ENCODE results near the gene STOML2. TPM values are rescaled to one million over a fixed set of nuclear protein-coding genes. Genes with fewer than 3 reads are reported as not detected.
"Not testable (repeated sequence)": the region's sequence is repeated elsewhere in the genome, so short reads cannot be mapped to it uniquely, and the experiment has no call there.

Gene STOML2
- 97.3 and 103 TPM in 2 replicates for total RNA-seq (2022)
- Bru-seq, nascent RNA: percentile 74 among the genes with signal in this experiment
- percentile 96 among the genes with signal in this experiment for BruChase-seq, experiment 1, labeled RNA remaining after a 6-hour chase
- BruChase-seq, experiment 2, labeled RNA remaining after a 2-hour chase: percentile 87 among the genes with signal in this experiment
- long read RNA-seq, transcript STOML2-201 (10 exons, 1,278 nt): major isoform, 189 of 264 reads
- long read RNA-seq, partial matches to known transcripts: 65 of 264 reads
- long read RNA-seq, other reads (novel, unspliced or antisense): 10 of 264 reads

DNA sequence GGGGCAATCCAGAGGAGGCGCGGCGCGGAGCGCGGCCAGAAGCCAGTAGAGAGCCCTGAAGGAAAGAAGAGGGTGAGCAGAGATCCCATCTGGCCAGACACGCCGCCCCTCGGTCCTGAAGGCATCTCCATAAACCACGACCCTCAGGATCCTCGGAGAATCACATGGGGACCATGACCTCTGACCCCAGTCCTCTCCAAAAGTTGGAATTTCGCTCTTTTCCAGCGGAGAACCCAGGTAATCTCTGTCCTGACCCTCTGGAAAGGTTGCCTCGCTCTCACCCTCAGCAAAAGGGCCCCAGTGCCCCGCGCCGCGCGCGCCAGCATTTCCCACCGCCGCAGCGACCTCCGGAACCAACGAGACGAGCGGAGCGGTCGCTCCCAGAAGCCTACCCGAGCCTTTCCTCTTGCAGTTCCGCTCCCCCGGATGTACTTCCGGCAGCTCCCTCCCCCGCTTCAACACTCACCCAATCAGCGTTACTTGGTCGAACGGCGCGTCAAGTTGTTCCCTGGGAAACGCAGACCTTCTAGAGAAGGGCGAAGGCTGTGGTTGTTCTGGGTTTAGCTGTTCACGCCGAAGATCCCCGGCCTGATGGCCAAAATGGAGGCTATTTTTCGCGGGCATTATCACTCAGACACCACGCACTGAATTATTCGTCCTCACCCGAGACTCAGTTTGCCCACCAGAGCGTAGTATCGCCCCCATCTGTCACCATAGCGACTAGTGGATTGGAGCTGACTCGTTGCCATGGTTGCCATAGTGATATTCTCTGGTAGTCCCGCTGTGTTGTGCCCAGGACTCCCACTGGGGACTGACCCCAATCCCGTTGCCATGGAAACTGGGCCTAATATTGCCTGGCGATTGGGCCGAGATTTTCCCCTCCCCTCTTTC lies at the start of gene STOML2:
Gene STOML2, minus strand, starts transcription at position 363 of the 891 bp plus-strand sequence. Its CDS starts 37 bp downstream, at position 326.
- peak within 1 kb of the TSS; percentile 93 for H3K27ac Mint-ChIP-seq (ENCODE audit: unreplicated experiment)
- no peaks in the 10 kb centered on the region for H3K27me3 Mint-ChIP-seq (ENCODE audit: unreplicated experiment)
- DNase-seq: peak; percentile 87
- CTCF ChIA-PET: interaction anchor here (0.6 to 1.8 kb wide), 2 partner anchors 13 to 23 kb away, joined by 4 to 9 read pairs; partner anchors contain the start of genes ATOSB and FANCG
- H3K36me3 Mint-ChIP-seq (ENCODE audit: insufficient read depth, unreplicated experiment): peaks cover 54% of the 10 kb centered on the region
- H3K9me3 Mint-ChIP-seq (ENCODE audit: low read depth, unreplicated experiment): no peaks in the 10 kb centered on the region
- no peak for TF ChIP-seq CTCF (IDR thresholded peaks at IDR 0.05; ENCODE audit: unreplicated experiment)
- peak within 1 kb of the TSS; percentile 85 for H3K4me3 Mint-ChIP-seq (ENCODE audit: low read depth, unreplicated experiment)
- peaks cover 8% of the 10 kb centered on the region for H3K4me1 Mint-ChIP-seq (ENCODE audit: low read depth, unreplicated experiment)
- BruUV-seq (replicated peaks): TSS peak; percentile 80
- intact Hi-C loops (cut with micrococcal nuclease; ENCODE audit: unreplicated experiment): no loop called here

- CTCF ChIA-PET; H3K27ac Mint-ChIP-seq (ENCODE audit: unreplicated experiment); DNase-seq; H3K27me3 Mint-ChIP-seq (ENCODE audit: unreplicated experiment); BruUV-seq (replicated peaks); H3K36me3 Mint-ChIP-seq (ENCODE audit: insufficient read depth, unreplicated experiment); H3K4me1 Mint-ChIP-seq (ENCODE audit: low read depth, unreplicated experiment); H3K4me3 Mint-ChIP-seq (ENCODE audit: low read depth, unreplicated experiment); intact Hi-C loops (cut with micrococcal nuclease; ENCODE audit: unreplicated experiment): not testable (repeated sequence)
- H3K9me3 Mint-ChIP-seq (ENCODE audit: low read depth, unreplicated experiment): peaks cover 16% of the 10 kb centered on the region
Observed at GRCh38 chr9:35147941-35148563, 45.1 kb upstream of the STOML2 start.

DNA sequence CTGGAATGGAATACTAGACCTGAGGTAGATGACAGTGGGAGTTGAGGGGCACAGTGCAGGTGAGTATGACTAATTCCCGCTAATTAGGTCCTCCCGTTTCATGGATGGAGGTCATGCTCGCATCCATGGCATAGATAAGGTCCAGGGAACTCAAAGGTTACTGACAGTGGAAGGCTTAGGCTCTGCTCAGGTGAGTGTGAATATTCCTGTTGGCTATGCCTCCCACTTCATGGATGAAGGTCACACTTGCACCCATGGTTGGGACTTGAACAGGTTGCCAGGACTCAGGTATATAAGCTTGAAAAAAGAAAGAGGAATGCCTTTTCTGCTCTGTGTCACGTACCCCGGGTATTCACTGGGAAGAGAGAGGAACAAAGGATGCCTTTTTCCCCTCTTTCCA lies 39.1 kb upstream of the STOML2 start:
- intact Hi-C loops (cut with micrococcal nuclease; ENCODE audit: unreplicated experiment): no loop called here
- H3K9me3 Mint-ChIP-seq (ENCODE audit: low read depth, unreplicated experiment): peaks cover 4% of the 10 kb centered on the region

DNA sequence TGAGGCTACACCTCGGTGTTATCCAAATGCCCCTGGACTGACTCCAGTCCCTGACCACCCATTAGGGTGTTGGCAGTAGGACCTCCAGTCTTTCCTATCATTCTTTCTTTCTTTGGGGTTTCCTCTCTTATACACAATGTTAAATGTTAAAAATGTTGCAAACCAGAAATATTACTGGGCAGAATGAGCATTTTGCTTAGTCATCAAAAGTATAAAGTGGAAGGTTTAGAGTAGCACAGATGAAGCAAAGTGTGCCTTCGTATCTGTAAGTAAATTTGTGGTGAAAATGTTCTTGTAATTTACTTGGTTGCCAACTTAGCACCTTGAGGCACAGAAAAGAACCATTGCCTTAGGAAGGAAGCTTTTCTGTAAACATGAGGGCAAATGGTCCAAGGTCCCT lies 37.2 kb upstream of the STOML2 start:
- Mint-ChIP-seq H3K27me3 (ENCODE audit: unreplicated experiment) (no peaks in the 10 kb centered on the region), H3K9me3 (ENCODE audit: low read depth, unreplicated experiment) (peaks cover 5% of the 10 kb centered on the region), H3K4me3 (ENCODE audit: low read depth, unreplicated experiment) (no peak overlapping the region), H3K4me1 (ENCODE audit: low read depth, unreplicated experiment) (no peaks in the 10 kb centered on the region), H3K36me3 (ENCODE audit: insufficient read depth, unreplicated experiment) (no peaks in the 10 kb centered on the region), H3K27ac (ENCODE audit: unreplicated experiment) (no peak overlapping the region)
- no peak for TF ChIP-seq CTCF (IDR thresholded peaks at IDR 0.05; ENCODE audit: unreplicated experiment)
- CTCF ChIA-PET: no interaction called here
- no TSS peak for BruUV-seq (replicated peaks)
- DNase-seq: no peak
- intact Hi-C loops (cut with micrococcal nuclease; ENCODE audit: unreplicated experiment): no loop called here

More for the DNA sequence above, 39.1 kb upstream of the STOML2 start:
- no TSS peak for BruUV-seq (replicated peaks)
- H3K27ac Mint-ChIP-seq (ENCODE audit: unreplicated experiment): no peak overlapping the region
- H3K4me3 Mint-ChIP-seq (ENCODE audit: low read depth, unreplicated experiment): no peak overlapping the region
- H3K36me3 Mint-ChIP-seq (ENCODE audit: insufficient read depth, unreplicated experiment): no peaks in the 10 kb centered on the region
- DNase-seq: no peak
- H3K27me3 Mint-ChIP-seq (ENCODE audit: unreplicated experiment): no peaks in the 10 kb centered on the region
- H3K4me1 Mint-ChIP-seq (ENCODE audit: low read depth, unreplicated experiment): no peaks in the 10 kb centered on the region
- TF ChIP-seq CTCF (IDR thresholded peaks at IDR 0.05; ENCODE audit: unreplicated experiment): no peak
- CTCF ChIA-PET: no interaction called here

All from Calu3 (cell line).